ENCODE data around the gene IBTK. TPM values are rescaled to one million over a fixed set of nuclear protein-coding genes. Genes with fewer than 3 reads are reported as not detected.
A peak's percentile ranks its signal among the peaks of the same experiment; 100 is the strongest.
"Not testable (repeated sequence)": the region's sequence is repeated elsewhere in the genome, so short reads cannot be mapped to it uniquely, and the experiment has no call there.

Gene IBTK
- polyA plus RNA-seq, 3 donors: 12.0 to 22.6 (median 12.7) TPM

- peak overlapping the region; percentile 86 for H3K27ac ChIP-seq (ENCODE audit: low read depth, low read length)
- WGBS, 3 donors: 17 to 47% (median 40%) methylated on average over 10 of the region's 10 CpGs
These were observed 760 bp upstream of the IBTK start for GRCh38 chr6:82248273-82248735.

GRCh38 chr6:82246802-82247504 is 591 bp downstream of the IBTK start:
- peak overlapping the region; percentile 93 for H3K27ac ChIP-seq (ENCODE audit: low read depth, low read length)
- 1 to 2% (median 1%) methylated on average over 29 to 32 of the region's 32 CpGs for WGBS, 3 donors

- no peak overlapping the region for H3K27ac ChIP-seq (ENCODE audit: low read depth, low read length)
- WGBS, 3 donors: 49 to 90% (median 87%) methylated on average over 12 of the region's 12 CpGs
These were observed 1.2 kb downstream of the IBTK start for GRCh38 chr6:82246370-82246769.

GRCh38 chr6:82245376-82245775 is 2.2 kb downstream of the IBTK start:
- no peak overlapping the region for H3K27ac ChIP-seq (ENCODE audit: low read depth, low read length)
- WGBS, 3 donors: 89 to 97% (median 97%) methylated on average over 4 of the region's 4 CpGs

GRCh38 chr6:82243884-82244283 is 3.7 kb downstream of the IBTK start:
- WGBS, 3 donors: 70 to 76% (median 74%) methylated on average over 4 of the region's 4 CpGs
- H3K27ac ChIP-seq (ENCODE audit: low read depth, low read length): no peak overlapping the region

GRCh38 chr6:82240186-82240585 is 7.4 kb downstream of the IBTK start:
- H3K27ac ChIP-seq (ENCODE audit: low read depth, low read length): no peak overlapping the region
- WGBS, 3 donors: 84 to 97% (median 94%) methylated on average over 3 of the region's 3 CpGs

- H3K27ac ChIP-seq (ENCODE audit: low read depth, low read length): no peak overlapping the region
- 90 to 96% (median 94%) methylated on average over 2 of the region's 2 CpGs for WGBS, 3 donors
These were observed 7.9 kb downstream of the IBTK start for GRCh38 chr6:82239597-82239996.

GRCh38 chr6:82237013-82237412 is 10.5 kb downstream of the IBTK start:
- no peak overlapping the region for H3K27ac ChIP-seq (ENCODE audit: low read depth, low read length)
- WGBS, 3 donors: 29 to 81% (median 39%) methylated on average over 1 of the region's 1 CpG

GRCh38 chr6:82227770-82228169 is 19.8 kb downstream of the IBTK start:
- 94 to 100% (median 97%) methylated on average over 1 of the region's 1 CpG for WGBS, 3 donors
- no peak overlapping the region for H3K27ac ChIP-seq (ENCODE audit: low read depth, low read length)

- WGBS, 3 donors: 96 to 99% (median 98%) methylated on average over 2 of the region's 2 CpGs
- H3K27ac ChIP-seq (ENCODE audit: low read depth, low read length): no peak overlapping the region
These were observed 27.4 kb downstream of the IBTK start for GRCh38 chr6:82220167-82220566.

- H3K27ac ChIP-seq (ENCODE audit: low read depth, low read length): no peak overlapping the region
- 62 to 87% (median 83%) methylated on average over 1 of the region's 1 CpG for WGBS, 3 donors
These were observed 30.4 kb downstream of the IBTK start for GRCh38 chr6:82217018-82217586.

GRCh38 chr6:82216549-82216948 is 31.0 kb downstream of the IBTK start:
- no peak overlapping the region for H3K27ac ChIP-seq (ENCODE audit: low read depth, low read length)
- WGBS, 3 donors: 70 to 88% (median 80%) methylated on average over 2 of the region's 2 CpGs

GRCh38 chr6:82211326-82211725 is 36.2 kb downstream of the IBTK start:
- WGBS, 3 donors: 97 to 98% (median 97%) methylated on average over 2 of the region's 2 CpGs

GRCh38 chr6:82208913-82209312 is 38.6 kb downstream of the IBTK start:
- H3K27ac ChIP-seq (ENCODE audit: low read depth, low read length): no peak overlapping the region
- WGBS, 3 donors: 81 to 96% (median 83%) methylated on average over 4 of the region's 4 CpGs

More at GRCh38 chr6:82211326-82211725, 36.2 kb downstream of the IBTK start:
- no peak overlapping the region for H3K27ac ChIP-seq (ENCODE audit: low read depth, low read length)

- WGBS, 3 donors: 22 to 42% (median 27%) methylated on average over 1 of the region's 1 CpG
These were observed 41.6 kb downstream of the IBTK start for GRCh38 chr6:82205930-82206392.

GRCh38 chr6:82204020-82204419 is 43.5 kb downstream of the IBTK start:
- H3K27ac ChIP-seq (ENCODE audit: low read depth, low read length): no peak overlapping the region

More at GRCh38 chr6:82205930-82206392, 41.6 kb downstream of the IBTK start:
- H3K27ac ChIP-seq (ENCODE audit: low read depth, low read length): no peak overlapping the region

- 72 to 80% (median 75%) methylated on average over 4 of the region's 4 CpGs for WGBS, 3 donors
- no peak overlapping the region for H3K27ac ChIP-seq (ENCODE audit: low read depth, low read length)
These were observed 49.8 kb downstream of the IBTK start for GRCh38 chr6:82197784-82198183.

GRCh38 chr6:82197245-82197644 is 50.3 kb downstream of the IBTK start:
- not testable (repeated sequence) for H3K27ac ChIP-seq (ENCODE audit: low read depth, low read length)
- WGBS, 3 donors: 96 to 98% (median 97%) methylated on average over 5 of the region's 5 CpGs

- no peak overlapping the region for H3K27ac ChIP-seq (ENCODE audit: low read depth, low read length)
These were observed 51.4 kb downstream of the IBTK start for GRCh38 chr6:82196161-82196560.

GRCh38 chr6:82195619-82196018 is 51.9 kb downstream of the IBTK start:
- 79 to 86% (median 80%) methylated on average over 4 of the region's 4 CpGs for WGBS, 3 donors
- no peak overlapping the region for H3K27ac ChIP-seq (ENCODE audit: low read depth, low read length)
